ENCODE measurements around the gene IL4R.
"Not testable (repeated sequence)": the region's sequence is repeated elsewhere in the genome, so short reads cannot be mapped to it uniquely, and the experiment has no call there.

The IL4R gene

GRCh38 chr16:27313422-27314160 is at the start of gene IL4R:
Gene IL4R, plus strand, starts transcription at chr16:27313974. Its CDS starts 26,230 bp downstream, at chr16:27340204.
- no peak for DNase-seq (ENCODE audit: low spot score)

- no peak for DNase-seq (ENCODE audit: low spot score)
Measured at GRCh38 chr16:27264151-27264550, 49.6 kb upstream of the IL4R start.

GRCh38 chr16:27265982-27266381 is 47.8 kb upstream of the IL4R start:
- DNase-seq (ENCODE audit: low spot score) = no peak

- DNase-seq (ENCODE audit: low spot score) = no peak
Measured at GRCh38 chr16:27267037-27267677, 46.6 kb upstream of the IL4R start.

GRCh38 chr16:27268376-27269299 is 45.1 kb upstream of the IL4R start, which contains the start of gene NSMCE1:
Gene NSMCE1, minus strand, starts transcription at chr16:27268772. Its CDS starts 11,202 bp downstream, at chr16:27257570.
- peak; percentile 94 for DNase-seq (ENCODE audit: low spot score)

- no peak for DNase-seq (ENCODE audit: low spot score)
Measured at GRCh38 chr16:27269300-27270150, 44.2 kb upstream of the IL4R start.

- no peak for DNase-seq (ENCODE audit: low spot score)
Measured at GRCh38 chr16:27270349-27270748, 43.4 kb upstream of the IL4R start.

- DNase-seq (ENCODE audit: low spot score) = no peak
Measured at GRCh38 chr16:27272076-27272475, 41.7 kb upstream of the IL4R start.

GRCh38 chr16:27272697-27273096 is 41.1 kb upstream of the IL4R start:
- not testable (repeated sequence) for DNase-seq (ENCODE audit: low spot score)

GRCh38 chr16:27273330-27273669 is 40.5 kb upstream of the IL4R start:
- DNase-seq (ENCODE audit: low spot score) = no peak

- DNase-seq (ENCODE audit: low spot score) = no peak
Measured at GRCh38 chr16:27273670-27274423, 39.9 kb upstream of the IL4R start.

GRCh38 chr16:27274424-27274874 is 39.3 kb upstream of the IL4R start:
- DNase-seq (ENCODE audit: low spot score) = not testable (repeated sequence)

- DNase-seq (ENCODE audit: low spot score) = no peak
Measured at GRCh38 chr16:27275394-27275793, 38.4 kb upstream of the IL4R start.

GRCh38 chr16:27281243-27281642 is 32.5 kb upstream of the IL4R start:
- DNase-seq (ENCODE audit: low spot score) = no peak

- peak; percentile 21 for DNase-seq (ENCODE audit: low spot score)
Measured at GRCh38 chr16:27284865-27285675, 28.7 kb upstream of the IL4R start.

- DNase-seq (ENCODE audit: low spot score) = peak; percentile 18
Measured at GRCh38 chr16:27285676-27286196, 28.0 kb upstream of the IL4R start.

GRCh38 chr16:27286451-27286850 is 27.3 kb upstream of the IL4R start:
- no peak for DNase-seq (ENCODE audit: low spot score)

GRCh38 chr16:27287051-27287811 is 26.5 kb upstream of the IL4R start:
- no peak for DNase-seq (ENCODE audit: low spot score)

GRCh38 chr16:27287887-27288286 is 25.9 kb upstream of the IL4R start:
- DNase-seq (ENCODE audit: low spot score) = no peak
